ENCODE data around the gene AMER1.
"Not testable (repeated sequence)": the region's sequence is repeated elsewhere in the genome, so short reads cannot be mapped to it uniquely, and the experiment has no call there.

The AMER1 gene

GRCh38 chrX:64205441-64205734 is at the start of gene AMER1:
Gene AMER1, minus strand, starts transcription at chrX:64205708. Its CDS starts 12,422 bp downstream, at chrX:64193286.
- DNase-seq (ENCODE audit: low read depth in 2 of 2), result no peak

GRCh38 chrX:64230123-64230970 is 24.8 kb upstream of the AMER1 start, which contains the start of gene ASB12:
Gene ASB12, minus strand, starts transcription at chrX:64230607. Its CDS starts 4,957 bp downstream, at chrX:64225650.
- DNase-seq (ENCODE audit: low read depth in 2 of 2), result no peak

- DNase-seq (ENCODE audit: low read depth in 2 of 2), result no peak
Observed at GRCh38 chrX:64229154-64229553, 23.6 kb upstream of the AMER1 start.

GRCh38 chrX:64218023-64218422 is 12.5 kb upstream of the AMER1 start:
- no peak for DNase-seq (ENCODE audit: low read depth in 2 of 2)

- DNase-seq (ENCODE audit: low read depth in 2 of 2), result not testable (repeated sequence)
Observed at GRCh38 chrX:64213989-64214388, 8.5 kb upstream of the AMER1 start.

- peak in 1 of 2 donors; percentile 2 for DNase-seq (ENCODE audit: low read depth in 2 of 2)
Observed at GRCh38 chrX:64206556-64207162, 1.2 kb upstream of the AMER1 start.

- DNase-seq (ENCODE audit: low read depth in 2 of 2), result peak; percentile 73 to 79
Observed at GRCh38 chrX:64205735-64206501, 410 bp upstream of the AMER1 start.

GRCh38 chrX:64204701-64205440 is 637 bp downstream of the AMER1 start:
- DNase-seq (ENCODE audit: low read depth in 2 of 2), result peak in 1 of 2 donors; percentile 4

GRCh38 chrX:64204252-64204651 is 1.3 kb downstream of the AMER1 start:
- no peak for DNase-seq (ENCODE audit: low read depth in 2 of 2)

GRCh38 chrX:64202808-64203325 is 2.6 kb downstream of the AMER1 start:
- no peak for DNase-seq (ENCODE audit: low read depth in 2 of 2)

- no peak for DNase-seq (ENCODE audit: low read depth in 2 of 2)
Observed at GRCh38 chrX:64198036-64198435, 7.5 kb downstream of the AMER1 start.

GRCh38 chrX:64196606-64197005 is 8.9 kb downstream of the AMER1 start:
- no peak for DNase-seq (ENCODE audit: low read depth in 2 of 2)

GRCh38 chrX:64195862-64196261 is 9.6 kb downstream of the AMER1 start:
- DNase-seq (ENCODE audit: low read depth in 2 of 2), result no peak

- no peak for DNase-seq (ENCODE audit: low read depth in 2 of 2)
Observed at GRCh38 chrX:64192673-64193072, 12.8 kb downstream of the AMER1 start.

- no peak for DNase-seq (ENCODE audit: low read depth in 2 of 2)
Observed at GRCh38 chrX:64192040-64192439, 13.5 kb downstream of the AMER1 start.

- DNase-seq (ENCODE audit: low read depth in 2 of 2), result no peak
Observed at GRCh38 chrX:64191281-64192010, 14.1 kb downstream of the AMER1 start.

GRCh38 chrX:64190136-64190740 is 15.3 kb downstream of the AMER1 start:
- DNase-seq (ENCODE audit: low read depth in 2 of 2), result no peak

GRCh38 chrX:64188901-64189300 is 16.6 kb downstream of the AMER1 start:
- no peak for DNase-seq (ENCODE audit: low read depth in 2 of 2)

GRCh38 chrX:64187762-64188150 is 17.8 kb downstream of the AMER1 start:
- DNase-seq (ENCODE audit: low read depth in 2 of 2), result no peak

GRCh38 chrX:64186974-64187761 is 18.3 kb downstream of the AMER1 start:
- DNase-seq (ENCODE audit: low read depth in 2 of 2), result no peak
